ENCODE results near the gene SPIRE2. TPM values are rescaled to one million over a fixed set of nuclear protein-coding genes. Genes with fewer than 3 reads are reported as not detected.

SPIRE2 gene
- total and polyA plus RNA-seq, 9 of the 15 experiments (the other 6 are each of a cell fraction or from before 2014, with no cell fraction given) = 0.70 to 7.5 (median 4.6) TPM

DNA sequence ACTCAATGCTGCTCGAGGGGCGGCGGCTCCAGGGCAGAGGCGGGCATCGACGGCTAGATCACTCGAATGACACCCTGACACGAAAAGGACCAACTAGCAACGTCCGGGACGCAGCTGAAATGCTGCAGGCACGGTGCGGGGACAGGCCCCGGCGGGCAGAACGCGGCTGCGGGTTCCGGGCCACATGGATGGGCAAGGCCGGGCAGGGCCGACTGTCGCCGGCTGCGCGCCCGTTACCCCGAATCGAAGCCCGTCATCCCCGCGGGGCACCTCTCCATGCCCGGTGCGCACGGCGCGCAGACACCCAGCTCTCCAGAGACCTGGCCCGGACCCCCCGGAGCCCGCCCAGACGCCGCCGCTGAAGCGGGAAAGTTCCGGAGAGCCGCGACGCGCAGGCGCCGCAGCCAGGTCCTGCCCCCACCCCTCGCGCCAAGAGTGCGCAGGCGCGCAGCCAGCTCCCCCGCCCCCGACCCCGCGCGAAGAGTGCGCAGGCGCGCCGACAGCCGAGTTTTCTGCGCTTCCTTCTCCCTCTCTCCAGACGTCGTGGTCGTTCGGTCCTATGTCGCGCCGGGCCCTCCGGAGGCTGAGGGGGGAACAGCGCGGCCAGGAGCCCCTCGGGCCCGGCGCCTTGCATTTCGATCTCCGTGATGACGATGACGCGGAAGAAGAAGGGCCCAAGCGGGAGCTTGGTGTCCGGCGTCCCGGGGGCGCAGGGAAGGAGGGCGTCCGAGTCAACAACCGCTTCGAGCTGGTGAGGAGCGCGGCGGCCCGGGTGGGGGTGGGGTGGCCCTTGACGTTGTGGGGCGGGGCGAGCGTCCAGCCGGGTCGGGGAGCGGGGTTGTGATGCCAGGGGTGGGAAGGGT is 45.1 kb downstream of the SPIRE2 start, which contains the start of gene TCF25 (continued):
- TF ChIP-seq, protein P1, sequence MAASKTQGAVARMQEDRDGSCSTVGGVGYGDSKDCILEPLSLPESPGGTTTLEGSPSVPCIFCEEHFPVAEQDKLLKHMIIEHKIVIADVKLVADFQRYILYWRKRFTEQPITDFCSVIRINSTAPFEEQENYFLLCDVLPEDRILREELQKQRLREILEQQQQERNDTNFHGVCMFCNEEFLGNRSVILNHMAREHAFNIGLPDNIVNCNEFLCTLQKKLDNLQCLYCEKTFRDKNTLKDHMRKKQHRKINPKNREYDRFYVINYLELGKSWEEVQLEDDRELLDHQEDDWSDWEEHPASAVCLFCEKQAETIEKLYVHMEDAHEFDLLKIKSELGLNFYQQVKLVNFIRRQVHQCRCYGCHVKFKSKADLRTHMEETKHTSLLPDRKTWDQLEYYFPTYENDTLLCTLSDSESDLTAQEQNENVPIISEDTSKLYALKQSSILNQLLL (CRISPR knock-in tag; IDR thresholded peaks at IDR 0.05; ENCODE audit: borderline replicate concordance) = no peak
- TF ChIP-seq RB1 (IDR thresholded peaks at IDR 0.05; ENCODE audit: low read depth) (peak; percentile 78), ZNF165 (CRISPR knock-in tag; IDR thresholded peaks at IDR 0.05; ENCODE audit: borderline replicate concordance) (no peak), POLR2A (conservative IDR thresholded peaks at IDR 0.05) (peak; percentile 97), SMARCE1 (IDR thresholded peaks at IDR 0.05) (no peak), MIER1 (IDR thresholded peaks at IDR 0.05; ENCODE audit: low read depth) (no peak), KAT2B (IDR thresholded peaks at IDR 0.05; ENCODE audit: low read depth, low read length) (no peak), ZNF785 (CRISPR knock-in tag; IDR thresholded peaks at IDR 0.05) (no peak), SAFB (IDR thresholded peaks at IDR 0.05; ENCODE audit: borderline replicate concordance, low read depth, low read length) (no peak), PRPF4 (IDR thresholded peaks at IDR 0.05; ENCODE audit: insufficient read depth, low read depth, low read length, poor library complexity, severe bottlenecking) (peak; percentile 56), RFX1 (IDR thresholded peaks at IDR 0.05) (no peak), RBM22 (IDR thresholded peaks at IDR 0.05; ENCODE audit: low read depth, low read length, poor library complexity, severe bottlenecking) (peak; percentile 25), CREBBP (IDR thresholded peaks at IDR 0.05; ENCODE audit: low read depth, low read length) (no peak), ZNF134 (CRISPR knock-in tag; conservative IDR thresholded peaks at IDR 0.05) (no peak), FOXA1 (IDR thresholded peaks at IDR 0.05; ENCODE audit: borderline replicate concordance) (no peak), NCOR1 (IDR thresholded peaks at IDR 0.05) (peak; percentile 54; the same call in 1 of the 2 replicates), TAL1 (IDR thresholded peaks at IDR 0.05) (no peak), POLR3G (IDR thresholded peaks at IDR 0.05; ENCODE audit: extremely low read depth, insufficient read length, insufficient replicate concordance) (no peak)
- TF ChIP-seq, protein P2, sequence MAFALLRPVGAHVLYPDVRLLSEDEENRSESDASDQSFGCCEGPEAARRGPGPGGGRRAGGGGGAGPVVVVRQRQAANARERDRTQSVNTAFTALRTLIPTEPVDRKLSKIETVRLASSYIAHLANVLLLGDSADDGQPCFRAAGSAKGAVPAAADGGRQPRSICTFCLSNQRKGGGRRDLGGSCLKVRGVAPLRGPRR (CRISPR knock-in tag; IDR thresholded peaks at IDR 0.05) = no peak
- TF ChIP-seq, protein P3, sequence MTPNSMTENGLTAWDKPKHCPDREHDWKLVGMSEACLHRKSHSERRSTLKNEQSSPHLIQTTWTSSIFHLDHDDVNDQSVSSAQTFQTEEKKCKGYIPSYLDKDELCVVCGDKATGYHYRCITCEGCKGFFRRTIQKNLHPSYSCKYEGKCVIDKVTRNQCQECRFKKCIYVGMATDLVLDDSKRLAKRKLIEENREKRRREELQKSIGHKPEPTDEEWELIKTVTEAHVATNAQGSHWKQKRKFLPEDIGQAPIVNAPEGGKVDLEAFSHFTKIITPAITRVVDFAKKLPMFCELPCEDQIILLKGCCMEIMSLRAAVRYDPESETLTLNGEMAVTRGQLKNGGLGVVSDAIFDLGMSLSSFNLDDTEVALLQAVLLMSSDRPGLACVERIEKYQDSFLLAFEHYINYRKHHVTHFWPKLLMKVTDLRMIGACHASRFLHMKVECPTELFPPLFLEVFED (CRISPR knock-in tag; conservative IDR thresholded peaks at IDR 0.05) = no peak
- TF ChIP-seq, protein P4, sequence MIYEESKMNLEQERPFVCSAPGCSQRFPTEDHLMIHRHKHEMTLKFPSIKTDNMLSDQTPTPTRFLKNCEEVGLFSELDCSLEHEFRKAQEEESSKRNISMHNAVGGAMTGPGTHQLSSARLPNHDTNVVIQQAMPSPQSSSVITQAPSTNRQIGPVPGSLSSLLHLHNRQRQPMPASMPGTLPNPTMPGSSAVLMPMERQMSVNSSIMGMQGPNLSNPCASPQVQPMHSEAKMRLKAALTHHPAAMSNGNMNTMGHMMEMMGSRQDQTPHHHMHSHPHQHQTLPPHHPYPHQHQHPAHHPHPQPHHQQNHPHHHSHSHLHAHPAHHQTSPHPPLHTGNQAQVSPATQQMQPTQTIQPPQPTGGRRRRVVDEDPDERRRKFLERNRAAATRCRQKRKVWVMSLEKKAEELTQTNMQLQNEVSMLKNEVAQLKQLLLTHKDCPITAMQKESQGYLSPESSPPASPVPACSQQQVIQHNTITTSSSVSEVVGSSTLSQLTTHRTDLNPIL (CRISPR knock-in tag; IDR thresholded peaks at IDR 0.05) = no peak
- TF ChIP-seq, protein P5, sequence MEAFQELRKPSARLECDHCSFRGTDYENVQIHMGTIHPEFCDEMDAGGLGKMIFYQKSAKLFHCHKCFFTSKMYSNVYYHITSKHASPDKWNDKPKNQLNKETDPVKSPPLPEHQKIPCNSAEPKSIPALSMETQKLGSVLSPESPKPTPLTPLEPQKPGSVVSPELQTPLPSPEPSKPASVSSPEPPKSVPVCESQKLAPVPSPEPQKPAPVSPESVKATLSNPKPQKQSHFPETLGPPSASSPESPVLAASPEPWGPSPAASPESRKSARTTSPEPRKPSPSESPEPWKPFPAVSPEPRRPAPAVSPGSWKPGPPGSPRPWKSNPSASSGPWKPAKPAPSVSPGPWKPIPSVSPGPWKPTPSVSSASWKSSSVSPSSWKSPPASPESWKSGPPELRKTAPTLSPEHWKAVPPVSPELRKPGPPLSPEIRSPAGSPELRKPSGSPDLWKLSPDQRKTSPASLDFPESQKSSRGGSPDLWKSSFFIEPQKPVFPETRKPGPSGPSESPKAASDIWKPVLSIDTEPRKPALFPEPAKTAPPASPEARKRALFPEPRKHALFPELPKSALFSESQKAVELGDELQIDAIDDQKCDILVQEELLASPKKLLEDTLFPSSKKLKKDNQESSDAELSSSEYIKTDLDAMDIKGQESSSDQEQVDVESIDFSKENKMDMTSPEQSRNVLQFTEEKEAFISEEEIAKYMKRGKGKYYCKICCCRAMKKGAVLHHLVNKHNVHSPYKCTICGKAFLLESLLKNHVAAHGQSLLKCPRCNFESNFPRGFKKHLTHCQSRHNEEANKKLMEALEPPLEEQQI (IDR thresholded peaks at IDR 0.05) = no peak

Measured in K562 (cell line).